ENCODE results near the gene FBXL3.

GRCh38 chr13:77053192-77053591 is 26.2 kb upstream of the FBXL3 start:
- no peak for TF ChIP-seq EZH2 (IDR thresholded peaks at IDR 0.05; ENCODE audit: insufficient read depth, low read length)
- no peak for TF ChIP-seq CTCF (IDR thresholded peaks at IDR 0.05; ENCODE audit: insufficient read depth, low read depth, low read length)
